ENCODE data around the gene MCC.

The MCC gene

GRCh38 chr5:113281194-113281593 lies 207.1 kb downstream of the MCC start:
- intact Hi-C loops (cut with DNase I), result no loop called here
- no peak for DNase-seq

- DNase-seq, result no peak
- intact Hi-C loops (cut with DNase I), result no loop called here
These were observed 207.7 kb downstream of the MCC start for GRCh38 chr5:113280541-113280940.

- intact Hi-C loops (cut with DNase I), result no loop called here
- DNase-seq, result no peak
These were observed 209.3 kb downstream of the MCC start for GRCh38 chr5:113278976-113279375.

- intact Hi-C loops (cut with DNase I), result no loop called here
- no peak for DNase-seq
These were observed 211.8 kb downstream of the MCC start for GRCh38 chr5:113276493-113276892.

- intact Hi-C loops (cut with DNase I), result no loop called here
- DNase-seq, result no peak
These were observed 212.3 kb downstream of the MCC start for GRCh38 chr5:113276001-113276400.

- peak in 6 of 10 donors; percentile 19 to 78 (median 38) for DNase-seq
- intact Hi-C loops (cut with DNase I), result no loop called here
These were observed 213.3 kb downstream of the MCC start for GRCh38 chr5:113274836-113275414.

- intact Hi-C loops (cut with DNase I), result no loop called here
- DNase-seq, result no peak
These were observed 214.3 kb downstream of the MCC start for GRCh38 chr5:113273948-113274347.

- DNase-seq, result no peak
- intact Hi-C loops (cut with DNase I), result no loop called here
These were observed 216.4 kb downstream of the MCC start for GRCh38 chr5:113271745-113272454.

- intact Hi-C loops (cut with DNase I), result no loop called here
- no peak for DNase-seq
These were observed 217.2 kb downstream of the MCC start for GRCh38 chr5:113271015-113271414.

- DNase-seq, result no peak
- intact Hi-C loops (cut with DNase I), result no loop called here
These were observed 218.2 kb downstream of the MCC start for GRCh38 chr5:113270086-113270485.

GRCh38 chr5:113269023-113269997 lies 218.9 kb downstream of the MCC start:
- intact Hi-C loops (cut with DNase I), result no loop called here

GRCh38 chr5:113268232-113268631 lies 220.0 kb downstream of the MCC start:
- no peak for DNase-seq
- intact Hi-C loops (cut with DNase I), result no loop called here

More at GRCh38 chr5:113269023-113269997, 218.9 kb downstream of the MCC start:
- DNase-seq, result no peak

GRCh38 chr5:113267361-113267900 lies 220.8 kb downstream of the MCC start:
- DNase-seq, result no peak
- intact Hi-C loops (cut with DNase I), result no loop called here

GRCh38 chr5:113266913-113267227 lies 221.4 kb downstream of the MCC start:
- intact Hi-C loops (cut with DNase I), result no loop called here
- DNase-seq, result no peak

- DNase-seq, result no peak
- intact Hi-C loops (cut with DNase I), result no loop called here
These were observed 221.9 kb downstream of the MCC start for GRCh38 chr5:113266227-113266912.

GRCh38 chr5:113265190-113265589 lies 223.1 kb downstream of the MCC start:
- no peak for DNase-seq
- intact Hi-C loops (cut with DNase I), result no loop called here

GRCh38 chr5:113264046-113264445 lies 224.2 kb downstream of the MCC start:
- no peak for DNase-seq
- intact Hi-C loops (cut with DNase I), result no loop called here

- intact Hi-C loops (cut with DNase I), result no loop called here
- no peak for DNase-seq
These were observed 224.7 kb downstream of the MCC start for GRCh38 chr5:113263545-113263944.

- intact Hi-C loops (cut with DNase I), result no loop called here
These were observed 225.6 kb downstream of the MCC start for GRCh38 chr5:113262674-113263073.

GRCh38 chr5:113259034-113259433 lies 229.2 kb downstream of the MCC start:
- no peak for DNase-seq
- intact Hi-C loops (cut with DNase I), result no loop called here

More at GRCh38 chr5:113262674-113263073, 225.6 kb downstream of the MCC start:
- no peak for DNase-seq

GRCh38 chr5:113257545-113257944 lies 230.7 kb downstream of the MCC start:
- intact Hi-C loops (cut with DNase I), result no loop called here
- DNase-seq, result no peak

Data from posterior cingulate gyrus (tissue), 11 donors.